LNCaP clone FGC (cell line): ENCODE data around the gene ZNF697.

Experiments used
- DNase-seq: peaks from one replicate; pipeline ENCODE4 v3.0.0-alpha.2; 2011; ENCODE audit warnings: low read depth
- H3K4me3 ChIP-seq: 2 replicates; pipeline ENCODE4 v1.5.1; 2011; ENCODE audit warnings: mild to moderate bottlenecking, low read depth, low read length, control low read depth
- CTCF ChIP-seq: IDR thresholded peaks from 2 replicates; pipeline ENCODE4 v1.5.1; 2012; ENCODE audit warnings: mild to moderate bottlenecking; ENCODE audit not compliant: control insufficient read depth, insufficient read depth; ENCODE audit errors: extremely low read depth

Gene ZNF697

GRCh38 chr1:119664067-119664466 lies 16.0 kb upstream of the ZNF697 start:
- no peak overlapping the region for H3K4me3 ChIP-seq
- DNase-seq = no peak
- TF ChIP-seq CTCF = no peak

GRCh38 chr1:119662034-119662437 lies 14.0 kb upstream of the ZNF697 start:
- H3K4me3 ChIP-seq = no peak overlapping the region
- no peak for TF ChIP-seq CTCF
- DNase-seq = no peak

GRCh38 chr1:119660253-119661083 lies 12.4 kb upstream of the ZNF697 start:
- H3K4me3 ChIP-seq = 0 out of 2 replicates have a peak overlapping the region, but pooled peaks have one; percentile 9
- no peak for DNase-seq
- TF ChIP-seq CTCF = no peak

GRCh38 chr1:119659628-119660027 lies 11.6 kb upstream of the ZNF697 start:
- TF ChIP-seq CTCF = no peak
- no peak overlapping the region for H3K4me3 ChIP-seq
- DNase-seq = no peak

- no peak for TF ChIP-seq CTCF
- H3K4me3 ChIP-seq = no peak overlapping the region
- no peak for DNase-seq
Measured at GRCh38 chr1:119656410-119656955, 8.4 kb upstream of the ZNF697 start.

GRCh38 chr1:119655154-119655553 lies 7.1 kb upstream of the ZNF697 start:
- no peak for DNase-seq

More at GRCh38 chr1:119655154-119655553, 7.1 kb upstream of the ZNF697 start:
- H3K4me3 ChIP-seq = no peak overlapping the region
- TF ChIP-seq CTCF = no peak
